NAMALWA (cell line): ENCODE measurements around the gene HOXD8.
A peak's percentile ranks its signal among the peaks of the same experiment; 100 is the strongest.

Experiments used
- DNase-seq: peaks from one replicate; pipeline ENCODE4 v3.0.0-alpha.2; 2015; ENCODE audit warnings: low spot score

HOXD8 gene

GRCh38 chr2:176128982-176129796 is at the start of gene HOXD8:
Gene HOXD8 (plus strand): TSS chr2:176129705. CDS start chr2:176130367, 662 bp downstream.
- no peak for DNase-seq

- no peak for DNase-seq
Observed at GRCh38 chr2:176079831-176080539, 49.5 kb upstream of the HOXD8 start.

DNA sequence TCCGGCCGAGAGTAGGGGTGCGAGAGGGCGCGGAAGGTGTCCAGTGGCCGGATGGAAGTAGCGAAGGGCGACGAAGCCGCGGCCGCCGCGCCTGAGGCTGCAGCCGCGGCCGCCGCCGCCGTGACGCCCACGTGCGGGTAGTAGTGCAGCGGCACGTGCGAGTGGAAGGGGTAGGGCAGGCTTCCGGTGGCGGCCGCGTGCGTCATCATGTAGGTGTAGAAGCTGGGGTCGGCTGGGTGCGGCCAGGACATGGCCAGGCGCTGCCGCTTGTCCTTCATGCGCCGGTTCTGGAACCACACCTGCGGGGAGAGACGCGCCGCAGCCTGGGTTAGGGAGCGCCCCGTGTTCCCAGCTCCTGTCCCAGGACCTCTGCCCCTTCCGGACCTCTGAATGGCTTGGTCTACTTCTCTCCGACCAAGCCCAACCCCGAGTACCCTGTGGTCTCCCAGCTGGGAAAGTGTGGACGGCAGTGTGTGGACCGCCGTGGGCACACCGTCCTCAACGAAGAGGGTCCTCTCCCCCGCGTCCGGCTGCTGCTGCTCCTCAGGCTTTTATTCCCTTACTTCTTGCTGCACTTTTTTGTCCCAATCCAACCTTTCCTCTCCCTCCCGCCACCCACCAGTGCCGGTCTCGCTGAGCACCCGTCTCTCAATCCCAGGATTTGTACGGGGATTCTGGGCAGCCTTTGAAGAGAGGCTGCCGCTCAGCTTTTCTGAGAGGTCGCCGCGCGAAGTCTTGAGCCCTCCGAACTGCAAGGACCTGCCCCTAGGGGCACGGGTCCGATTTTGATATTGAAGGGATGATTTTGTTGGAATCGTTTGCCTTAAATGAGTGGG is 48.7 kb upstream of the HOXD8 start:
- no peak for DNase-seq

DNA sequence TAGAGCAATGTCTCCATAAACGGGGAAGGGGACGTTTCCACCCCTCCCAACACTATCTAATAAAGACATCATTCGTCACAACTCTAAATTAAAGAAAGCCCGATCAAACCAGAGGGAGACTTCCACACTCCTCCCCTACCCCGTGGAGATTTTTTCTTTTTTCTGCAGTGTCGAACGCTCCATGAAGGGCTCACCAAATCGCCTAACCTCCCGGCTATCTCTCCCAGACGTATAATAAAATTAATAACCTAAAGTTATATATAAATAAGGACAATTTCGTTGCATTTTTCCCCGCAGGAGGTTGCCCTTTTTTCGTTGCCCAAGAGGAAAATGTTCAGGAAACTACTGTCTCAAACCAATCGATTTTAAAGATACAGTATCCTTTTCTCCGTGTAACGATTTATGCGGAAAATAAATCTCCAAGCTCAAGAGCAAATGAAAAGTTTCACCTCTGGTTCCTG is 48.1 kb upstream of the HOXD8 start:
- no peak for DNase-seq

DNA sequence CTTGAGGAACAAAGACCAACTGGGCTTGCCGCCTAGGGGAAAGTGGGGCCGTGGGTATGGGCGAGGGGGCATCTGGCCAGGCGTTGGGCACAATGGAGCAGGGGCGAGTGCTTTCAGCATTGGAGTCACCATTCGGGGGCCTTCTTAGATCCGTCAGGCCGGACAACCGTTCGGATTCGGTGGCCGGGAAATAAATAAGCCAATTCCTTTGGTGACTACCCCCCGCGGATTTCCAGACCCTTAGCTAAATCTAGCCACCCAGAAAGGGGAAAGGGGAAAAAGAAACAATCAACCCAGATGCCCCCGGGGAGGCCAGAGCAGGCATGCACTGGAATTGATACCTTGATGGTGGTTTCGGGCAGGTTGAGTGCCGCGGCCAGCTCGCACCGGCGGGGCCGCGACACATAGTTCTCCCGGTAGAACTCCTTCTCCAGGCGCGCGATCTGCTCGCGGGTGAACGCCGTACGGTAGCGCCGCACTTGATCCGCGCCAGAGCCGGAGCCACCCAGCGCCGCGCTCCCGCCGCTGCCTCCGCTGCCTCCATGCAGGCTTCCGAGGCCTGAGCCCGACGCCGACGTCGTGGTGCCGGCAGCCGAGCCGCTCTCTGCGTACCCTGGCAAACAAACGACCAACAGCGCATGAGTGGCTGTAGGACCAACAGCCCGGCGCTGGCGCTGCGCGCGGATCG is 47.5 kb upstream of the HOXD8 start:
- DNase-seq, result no peak

- no peak for DNase-seq
Observed at GRCh38 chr2:176082525-176082823, 47.0 kb upstream of the HOXD8 start.

DNA sequence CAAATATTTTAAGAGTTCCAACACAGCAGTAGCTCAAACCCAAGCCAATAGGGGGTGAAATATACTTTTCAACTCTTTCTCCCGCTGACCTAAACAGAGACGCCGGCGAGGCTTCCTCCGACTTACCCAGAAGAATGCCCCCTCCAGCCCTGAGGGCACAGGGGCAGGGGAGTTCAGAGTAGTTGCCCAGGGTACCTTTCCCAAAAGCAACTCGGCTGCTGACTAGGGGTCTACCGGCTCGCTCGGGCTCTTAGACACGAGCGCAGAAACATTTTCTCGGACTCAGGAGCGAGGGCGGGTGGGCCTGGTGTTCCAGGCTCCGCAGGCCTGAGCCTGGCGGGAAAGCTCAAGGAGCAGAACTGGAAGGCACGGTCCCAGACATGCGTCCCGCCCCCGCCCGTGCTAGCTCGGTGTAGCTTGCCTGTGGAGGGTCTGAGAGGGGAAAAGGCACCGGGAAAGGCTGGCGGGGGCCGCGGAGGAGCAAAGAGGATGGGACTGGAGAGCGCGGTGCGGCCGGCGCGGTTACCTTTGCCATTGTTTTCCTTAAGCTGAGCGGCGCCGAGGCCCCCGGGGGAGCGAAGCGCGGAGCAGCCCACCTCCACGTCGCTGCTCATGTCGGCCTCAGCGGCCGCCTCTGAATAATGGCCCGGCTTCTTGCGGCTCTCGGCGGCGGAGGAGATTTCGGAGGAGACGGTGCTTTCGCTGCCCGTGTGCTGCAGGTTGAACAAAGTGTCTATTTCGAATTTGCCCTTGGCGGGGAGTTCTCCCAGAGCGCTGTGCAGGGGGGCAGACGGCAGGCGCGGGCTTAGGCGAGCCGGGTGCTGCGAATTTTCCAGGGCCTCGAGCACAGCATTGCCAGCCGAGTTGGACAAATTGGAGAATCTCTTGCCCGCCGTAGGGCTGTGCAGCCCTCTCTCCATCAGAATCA is 46.4 kb upstream of the HOXD8 start:
- no peak for DNase-seq

DNA sequence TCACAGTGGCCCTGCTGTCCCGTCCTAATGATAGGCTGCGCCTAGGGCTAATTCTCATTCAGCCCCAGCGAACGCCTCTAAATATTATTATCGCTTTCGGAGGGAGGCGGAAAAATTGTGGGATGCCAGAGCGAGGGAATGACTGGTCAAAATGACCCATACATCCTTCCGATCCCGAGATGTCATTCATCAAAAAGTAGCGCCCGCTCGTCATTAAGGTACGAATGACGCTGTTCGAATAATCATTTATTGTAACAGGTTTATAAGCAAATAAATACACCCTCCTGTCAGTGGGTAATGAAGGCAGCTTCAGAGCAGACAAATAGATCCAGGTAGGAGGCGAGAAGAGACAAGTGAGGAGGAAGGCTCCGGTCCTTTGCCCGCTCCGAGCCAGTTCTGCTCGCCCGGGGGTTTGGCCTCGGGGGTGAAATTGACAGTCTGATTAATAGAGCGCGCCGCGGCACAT is 45.7 kb upstream of the HOXD8 start, which contains the start of gene EVX2:
Gene EVX2 (minus strand): TSS at position 167 of the 466 bp plus-strand sequence. CDS start 186 bp downstream, outside the sequence.
- DNase-seq, result no peak

- DNase-seq, result no peak
Observed at GRCh38 chr2:176084611-176085119, 44.8 kb upstream of the HOXD8 start.

GRCh38 chr2:176085120-176085788 is 44.3 kb upstream of the HOXD8 start:
- no peak for DNase-seq

DNA sequence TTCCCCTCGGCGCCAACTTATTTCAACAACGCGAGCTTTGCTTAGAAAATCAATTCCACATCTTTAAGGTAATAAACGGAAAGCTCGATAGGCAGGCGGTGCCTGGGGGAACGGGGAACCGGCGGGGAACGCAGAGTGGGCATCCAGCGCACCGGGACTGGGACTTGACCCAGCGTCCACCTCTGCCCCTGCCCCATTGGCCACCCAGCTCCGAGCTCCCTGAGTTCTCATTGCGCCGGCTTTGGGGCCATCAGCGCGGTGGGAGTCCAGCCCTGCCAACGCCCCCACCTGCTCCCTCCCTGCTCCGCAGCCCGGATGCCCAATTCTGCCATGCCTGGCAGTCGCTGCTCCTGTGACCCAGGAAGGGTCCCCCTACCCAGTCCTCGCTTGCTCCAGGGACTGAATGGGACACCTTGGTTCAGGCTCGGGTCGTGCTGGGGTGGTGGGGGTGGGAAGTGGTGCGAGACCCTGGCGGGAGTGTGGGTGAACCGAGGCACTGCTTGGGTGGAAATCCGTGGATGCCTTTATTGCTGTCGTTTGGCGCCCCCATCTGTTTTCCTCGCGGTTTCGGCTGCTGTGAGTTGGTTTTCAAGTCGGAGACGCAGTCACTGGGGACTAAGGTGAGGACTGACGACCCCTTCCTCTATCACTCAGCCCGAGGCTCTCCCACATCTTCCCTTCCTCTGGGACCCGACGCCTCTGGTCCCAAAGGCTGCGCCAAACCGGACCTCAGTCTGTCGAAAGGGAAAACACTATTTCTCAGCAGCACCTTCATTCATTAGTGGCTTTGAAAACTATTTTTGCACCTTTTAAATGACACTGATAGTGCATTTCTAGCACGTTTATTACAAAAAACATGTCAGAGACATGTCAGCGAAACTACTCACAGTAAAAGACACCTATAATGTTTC is 43.4 kb upstream of the HOXD8 start:
- DNase-seq, result peak; percentile 62

DNA sequence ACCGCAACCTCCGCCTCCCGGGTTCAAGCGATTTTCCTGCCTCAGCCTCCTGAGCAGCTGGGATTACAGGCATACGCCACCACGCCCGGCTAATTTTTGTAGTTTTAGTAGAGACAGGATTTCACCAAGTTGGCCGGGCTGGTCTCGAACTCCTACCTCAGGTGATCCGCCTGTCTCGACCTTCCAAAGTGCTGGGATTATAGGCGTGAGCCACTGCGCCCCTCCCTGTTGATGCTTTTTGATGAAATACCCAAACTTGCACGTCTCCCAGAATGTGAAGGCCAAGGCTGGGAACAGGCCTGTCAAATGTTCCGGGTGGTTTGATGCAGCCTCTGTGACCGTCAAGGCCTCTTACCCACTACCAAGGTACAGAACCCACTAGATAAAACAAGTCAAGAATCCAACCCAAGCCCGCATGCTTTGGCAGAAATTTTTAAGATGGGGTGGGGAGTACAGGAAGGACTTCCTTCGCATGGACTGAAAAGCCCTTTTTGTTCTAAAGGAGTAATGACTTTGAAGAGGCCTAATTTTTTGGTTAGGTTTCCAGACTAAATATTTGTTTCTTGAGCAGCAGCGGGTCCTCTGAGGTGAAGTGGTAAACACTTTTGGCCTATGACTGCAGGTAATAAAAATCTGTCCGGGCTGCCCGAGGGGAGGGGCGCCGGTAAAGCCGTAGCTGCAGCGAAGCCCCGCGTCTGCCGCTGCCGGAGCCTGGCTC is 42.0 kb upstream of the HOXD8 start:
- no peak for DNase-seq

- DNase-seq, result peak; percentile 24
Observed at GRCh38 chr2:176088048-176088936, 41.2 kb upstream of the HOXD8 start.

- no peak for DNase-seq
Observed at GRCh38 chr2:176088937-176089842, 40.3 kb upstream of the HOXD8 start.

- DNase-seq, result no peak
Observed at GRCh38 chr2:176089843-176090395, 39.6 kb upstream of the HOXD8 start.

- DNase-seq, result no peak
Observed at GRCh38 chr2:176090862-176091261, 38.6 kb upstream of the HOXD8 start.
